Body of pancreas (tissue), 4 donors: ENCODE results near the gene CAV2.

ENCODE experiments used
- CTCF ChIP-seq, 7 experiments: fragments of 450-650 bp in 4 of 7; fragments of 200-600 bp in 3 of 7; sonication (generic) in 3 of 7; IDR thresholded peaks; one replicate each; pipeline ENCODE4 v1.5.1; 2016 to 2019; ENCODE audit warnings: antibody characterized with exemption in 7 of 7
- POLR2A ChIP-seq, 3 donors: fragments of 450-650 bp; IDR thresholded peaks; one replicate each; pipeline ENCODE4 v1.6.1; 2016; ENCODE audit warnings: antibody characterized with exemption in 3 of 3, mild to moderate bottlenecking in 2 of 3

- TF ChIP-seq POLR2A (IDR thresholded peaks at IDR 0.05) (no peak), CTCF (IDR thresholded peaks at IDR 0.05) (no peak)
These were observed 16.8 kb downstream of the CAV2 start for GRCh38 chr7:116516324-116516723.
